ENCODE results near the gene CCNDBP1. TPM values are rescaled to one million over a fixed set of nuclear protein-coding genes. Genes with fewer than 3 reads are reported as not detected.

CCNDBP1 gene
- total RNA-seq, 1 donor from 2014 or later = 67.8 TPM

- intact Hi-C loops (cut with micrococcal nuclease) = no loop called here
These were observed 57.4 kb downstream of the CCNDBP1 start for GRCh38 chr15:43242616-43243015.

DNA sequence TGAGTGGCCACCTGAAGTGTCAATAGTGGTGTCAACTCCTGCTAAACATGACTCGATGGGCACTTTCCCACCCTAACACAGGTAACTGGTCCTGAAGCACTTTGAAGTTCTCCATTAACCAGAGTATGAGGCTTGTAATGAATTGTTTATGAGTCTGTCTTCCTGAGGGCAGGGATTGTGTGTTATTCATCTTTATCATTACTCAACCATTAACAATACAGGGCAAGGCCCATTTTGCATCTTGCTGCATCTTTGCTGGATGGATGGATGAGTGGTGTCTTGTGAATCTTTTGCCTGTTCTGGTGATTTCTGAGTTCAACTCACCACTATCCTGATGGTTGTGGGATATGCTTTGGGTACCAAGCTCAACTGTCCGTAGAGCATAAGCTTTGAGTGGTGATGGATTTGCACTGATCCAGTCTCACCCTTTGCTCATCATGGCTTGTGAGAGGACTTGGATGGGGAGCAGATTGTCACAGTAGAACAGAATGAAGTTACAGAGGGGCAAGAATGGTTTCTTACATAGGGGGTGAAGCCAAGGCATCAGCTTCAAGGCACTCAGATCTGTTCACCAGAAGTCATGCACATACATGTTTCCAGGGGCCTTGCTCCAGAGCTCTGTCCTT lies 57.9 kb downstream of the CCNDBP1 start:
- intact Hi-C loops (cut with micrococcal nuclease) = no loop called here

DNA sequence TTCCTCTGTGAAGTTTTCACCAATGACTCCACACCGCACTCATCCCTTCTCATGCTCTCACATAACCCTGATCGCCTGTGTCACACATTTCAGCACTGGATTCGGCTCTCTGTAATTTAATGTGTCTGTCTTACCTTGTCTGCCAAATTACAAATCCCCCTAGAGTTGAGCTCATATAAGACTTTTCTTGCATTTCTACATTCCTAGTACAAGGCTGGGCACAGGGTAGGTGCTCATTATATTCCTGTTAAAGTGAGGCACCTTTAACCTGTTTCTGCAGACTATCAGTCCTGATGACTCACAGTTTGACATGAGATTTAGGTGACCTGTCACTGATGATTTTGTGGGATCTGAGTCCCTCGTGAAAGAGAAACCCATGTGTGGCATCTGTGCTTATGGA lies 58.9 kb downstream of the CCNDBP1 start:
- intact Hi-C loops (cut with micrococcal nuclease) = no loop called here

- intact Hi-C loops (cut with micrococcal nuclease) = no loop called here
These were observed 61.1 kb downstream of the CCNDBP1 start for GRCh38 chr15:43246261-43246774.

Other genes with a start within 250 kb of the CCNDBP1 start
- gene UBR1, start 79.4 kb upstream of the CCNDBP1 start, total RNA-seq = 42.4 and 44.1 TPM in 2 replicates
- 15.8 and 17.4 TPM in 2 replicates for gene TMEM62, start 51.8 kb upstream of the CCNDBP1 start, total RNA-seq
- not detected in 2 replicates for gene EPB42, start 35.6 kb downstream of the CCNDBP1 start, total RNA-seq
- 0.09 and 0.11 TPM in 2 replicates for gene TGM5, start 81.5 kb downstream of the CCNDBP1 start, total RNA-seq
- gene TGM7, start 116.9 kb downstream of the CCNDBP1 start, total RNA-seq = not detected in 2 replicates
- gene LCMT2, start 145.2 kb downstream of the CCNDBP1 start, total RNA-seq = 15.5 and 16.0 TPM in 2 replicates
- gene ZSCAN29, start 185.6 kb downstream of the CCNDBP1 start, total RNA-seq = 28.0 and 28.2 TPM in 2 replicates
- 34.4 and 37.0 TPM in 2 replicates for gene TUBGCP4, start 185.7 kb downstream of the CCNDBP1 start, total RNA-seq

All from T-helper 2 cell treated with Interferon-gamma antibody and Interleukin-4, amounts not matched to agents 100 ng/mL and 5 ng/mL, for 36 hours (primary cell).